ENCODE results near the gene GLP2R.

The GLP2R gene

DNA sequence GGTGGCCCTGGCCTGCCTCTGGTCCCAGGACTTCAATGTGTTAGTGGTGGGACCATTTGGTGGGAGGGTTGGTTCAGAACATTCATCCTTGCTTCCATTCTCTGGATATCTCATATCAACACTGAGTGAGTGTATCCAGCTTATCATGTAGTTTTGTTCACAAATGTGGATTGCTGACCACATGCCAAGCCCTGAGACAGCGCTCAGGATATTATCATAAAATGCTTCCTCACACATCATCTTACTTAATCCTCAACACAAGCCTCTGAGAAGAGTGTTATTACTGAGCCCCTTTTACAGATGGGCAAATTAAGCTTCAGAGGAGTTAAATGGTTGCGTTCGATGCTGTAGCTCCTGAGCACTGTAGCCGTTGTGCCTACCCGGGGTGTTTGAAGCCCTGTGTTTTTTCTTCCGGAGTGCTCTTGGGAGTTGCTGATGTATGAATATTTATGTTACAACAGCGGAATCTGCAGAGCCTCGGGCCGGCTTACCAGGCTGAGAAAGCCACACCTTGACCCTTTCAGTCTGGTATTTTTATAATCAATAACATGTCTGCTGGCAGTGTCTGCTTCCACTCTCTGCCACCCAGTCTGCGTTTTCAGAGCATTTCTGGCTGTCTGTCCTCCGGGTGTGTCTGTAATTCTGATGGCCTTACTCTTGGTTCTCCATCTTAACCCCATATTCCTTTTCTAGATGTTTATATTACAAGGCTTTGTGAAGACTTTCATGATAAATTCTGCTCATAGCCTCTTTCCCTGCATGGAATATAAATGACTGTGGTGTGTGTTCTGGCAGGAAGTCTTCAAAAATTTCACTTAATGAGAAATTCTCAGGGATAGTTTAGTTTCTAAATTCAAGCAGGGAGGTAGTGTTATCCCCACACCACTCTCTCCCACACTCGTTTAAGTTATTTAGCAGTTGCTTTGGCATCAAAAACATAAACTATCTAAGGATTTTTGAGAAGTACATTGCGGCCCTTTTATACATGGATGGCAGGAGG is 2.9 kb downstream of the GLP2R start:
- Mint-ChIP-seq H3K4me1 (no peaks in the 10 kb centered on the region), H3K27me3 (peaks cover 9% of the 10 kb centered on the region), H3K27ac (no peak overlapping the region), H3K36me3 (no peaks in the 10 kb centered on the region), H3K4me3 (no peak overlapping the region), H3K9me3 (no peaks in the 10 kb centered on the region)
- no peak for ATAC-seq

DNA sequence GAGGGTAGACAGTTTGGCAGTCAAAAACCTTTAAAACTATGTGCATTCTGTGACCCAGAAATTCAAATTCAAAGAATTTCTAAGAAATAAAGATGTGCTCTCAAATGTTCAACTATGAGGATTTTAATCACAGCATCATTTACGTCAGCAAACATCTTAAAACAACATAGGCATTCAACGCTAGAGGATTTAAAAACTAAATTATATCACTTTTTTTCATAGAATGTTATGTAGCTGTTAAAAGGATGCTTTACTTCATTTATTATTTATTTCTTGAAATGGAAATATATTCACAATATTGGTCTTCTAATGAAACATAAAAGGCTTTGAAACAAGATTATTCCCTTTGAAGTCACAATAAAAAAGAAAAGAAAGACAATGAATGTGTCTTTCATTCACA is 3.6 kb downstream of the GLP2R start:
- H3K27ac Mint-ChIP-seq: no peak overlapping the region
- no peak overlapping the region for H3K4me3 Mint-ChIP-seq
- no peaks in the 10 kb centered on the region for H3K36me3 Mint-ChIP-seq
- H3K27me3 Mint-ChIP-seq: peaks cover 9% of the 10 kb centered on the region
- ATAC-seq: no peak
- H3K4me1 Mint-ChIP-seq: no peaks in the 10 kb centered on the region
- H3K9me3 Mint-ChIP-seq: no peaks in the 10 kb centered on the region

DNA sequence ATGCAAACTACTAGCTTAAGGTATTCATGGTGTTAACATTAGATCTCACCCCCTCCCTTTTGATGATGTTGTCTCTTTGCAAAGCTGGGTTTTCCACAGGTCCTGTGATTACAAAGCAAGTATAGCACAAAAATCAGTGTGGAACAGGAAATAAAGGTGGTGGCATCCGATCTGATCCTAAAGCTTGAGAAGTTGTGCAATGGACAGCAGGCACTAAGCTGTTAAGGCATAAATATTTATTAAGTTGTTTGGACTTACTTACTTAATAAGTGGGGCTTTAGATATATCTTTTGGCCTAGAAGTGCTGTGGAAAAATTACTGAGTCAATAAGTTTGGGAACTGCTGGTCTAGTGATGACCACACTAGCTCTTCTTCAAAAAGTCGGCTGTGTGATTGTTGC is 5.0 kb downstream of the GLP2R start:
- Mint-ChIP-seq H3K27me3 (peaks cover 9% of the 10 kb centered on the region), H3K4me3 (no peak overlapping the region), H3K27ac (no peak overlapping the region), H3K9me3 (no peaks in the 10 kb centered on the region), H3K4me1 (no peaks in the 10 kb centered on the region), H3K36me3 (no peaks in the 10 kb centered on the region)
- ATAC-seq: no peak

DNA sequence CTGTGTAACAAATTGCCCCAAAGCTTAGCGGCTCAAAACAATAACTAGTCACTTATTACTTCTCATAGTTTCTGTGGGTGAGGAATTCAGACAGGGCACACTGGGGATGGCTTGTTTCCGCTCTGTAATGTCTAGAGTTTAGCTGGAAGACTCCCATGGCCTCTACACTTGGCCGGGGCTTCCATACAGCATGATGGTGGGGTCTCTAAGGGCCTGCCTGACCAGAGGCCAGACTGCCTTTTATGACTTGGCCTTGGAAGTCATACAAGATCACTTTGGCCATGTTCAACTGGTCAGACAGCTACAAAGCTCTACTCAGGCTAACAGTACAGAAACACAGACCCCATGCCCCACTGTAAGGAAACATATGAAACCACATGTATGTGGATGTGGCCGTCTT is 8.2 kb downstream of the GLP2R start:
- H3K27me3 Mint-ChIP-seq: no peaks in the 10 kb centered on the region
- no peaks in the 10 kb centered on the region for H3K4me1 Mint-ChIP-seq
- H3K27ac Mint-ChIP-seq: no peak overlapping the region
- H3K9me3 Mint-ChIP-seq: no peaks in the 10 kb centered on the region
- ATAC-seq: no peak
- no peaks in the 10 kb centered on the region for H3K36me3 Mint-ChIP-seq
- H3K4me3 Mint-ChIP-seq: no peak overlapping the region

DNA sequence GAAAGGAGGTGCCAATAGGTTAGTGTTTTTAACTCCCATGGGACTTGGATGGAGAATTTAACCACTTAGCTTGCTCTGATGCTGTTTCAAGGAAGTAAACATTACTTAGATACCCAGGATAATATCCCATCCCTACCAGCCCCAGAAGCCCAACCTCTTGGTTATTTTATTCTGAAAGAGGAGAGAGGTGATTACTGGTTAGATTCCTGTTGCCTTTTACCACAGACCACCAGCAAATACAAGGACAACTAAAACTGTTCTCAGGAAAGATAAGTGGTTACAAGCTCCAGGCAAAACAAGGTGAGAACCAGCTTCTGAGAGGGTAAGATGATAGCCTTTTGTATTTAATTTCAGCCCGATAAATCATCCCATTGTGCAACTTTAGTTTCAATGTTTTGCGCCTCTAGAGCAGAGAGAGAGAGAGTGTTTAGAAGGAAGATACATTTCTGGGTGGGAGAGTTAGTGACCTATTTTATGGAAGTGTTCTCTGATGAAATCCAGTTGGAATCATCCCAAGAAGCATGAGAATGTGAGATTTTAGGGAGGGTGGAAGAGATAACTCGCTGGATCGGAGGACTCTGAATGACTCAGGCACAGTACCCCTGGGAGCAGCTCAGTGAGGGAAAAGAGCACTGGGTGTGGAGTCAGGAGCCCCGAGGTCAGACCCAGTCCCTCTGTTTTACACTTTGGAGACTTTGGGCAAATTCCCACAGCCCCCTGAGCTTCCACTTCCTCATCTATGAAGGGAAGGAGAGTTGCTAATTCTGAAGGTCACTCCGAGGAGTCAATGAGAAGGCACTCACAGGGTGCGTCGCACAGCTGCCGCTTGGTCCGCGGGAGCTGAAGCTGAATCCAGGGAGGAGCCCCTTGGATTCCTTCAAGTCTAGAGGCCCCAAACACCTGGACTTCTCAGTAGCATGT is 12.1 kb downstream of the GLP2R start:
- ATAC-seq: no peak
- Mint-ChIP-seq H3K27me3 (no peaks in the 10 kb centered on the region), H3K4me3 (no peak overlapping the region)

DNA sequence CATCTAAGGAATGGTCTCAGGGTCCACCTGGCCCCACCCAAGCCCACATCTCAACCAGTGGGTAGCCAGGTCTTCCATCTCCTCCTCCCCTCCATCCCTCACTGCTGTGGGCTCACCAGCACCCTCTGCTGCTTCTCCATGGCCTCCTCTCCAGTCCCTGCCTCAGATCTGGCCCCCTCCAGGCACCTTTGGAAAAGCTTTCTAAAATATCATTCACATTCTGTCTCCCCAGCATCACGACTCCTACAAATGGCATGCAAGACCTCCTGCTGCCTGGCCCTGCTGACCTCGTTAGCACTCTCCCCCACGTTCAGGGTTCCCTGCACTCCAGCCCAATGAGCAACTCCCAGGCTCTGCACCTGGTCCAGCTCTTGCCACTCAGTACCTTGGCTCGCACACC is 13.7 kb downstream of the GLP2R start:
- H3K9me3 Mint-ChIP-seq: no peaks in the 10 kb centered on the region
- no peak overlapping the region for H3K27ac Mint-ChIP-seq
- H3K4me1 Mint-ChIP-seq: no peaks in the 10 kb centered on the region
- no peaks in the 10 kb centered on the region for H3K27me3 Mint-ChIP-seq
- H3K4me3 Mint-ChIP-seq: no peak overlapping the region
- no peaks in the 10 kb centered on the region for H3K36me3 Mint-ChIP-seq
- no peak for ATAC-seq

More for the DNA sequence above, 12.1 kb downstream of the GLP2R start:
- H3K36me3 Mint-ChIP-seq: no peaks in the 10 kb centered on the region
- no peaks in the 10 kb centered on the region for H3K4me1 Mint-ChIP-seq
- H3K9me3 Mint-ChIP-seq: no peaks in the 10 kb centered on the region
- H3K27ac Mint-ChIP-seq: no peak overlapping the region

DNA sequence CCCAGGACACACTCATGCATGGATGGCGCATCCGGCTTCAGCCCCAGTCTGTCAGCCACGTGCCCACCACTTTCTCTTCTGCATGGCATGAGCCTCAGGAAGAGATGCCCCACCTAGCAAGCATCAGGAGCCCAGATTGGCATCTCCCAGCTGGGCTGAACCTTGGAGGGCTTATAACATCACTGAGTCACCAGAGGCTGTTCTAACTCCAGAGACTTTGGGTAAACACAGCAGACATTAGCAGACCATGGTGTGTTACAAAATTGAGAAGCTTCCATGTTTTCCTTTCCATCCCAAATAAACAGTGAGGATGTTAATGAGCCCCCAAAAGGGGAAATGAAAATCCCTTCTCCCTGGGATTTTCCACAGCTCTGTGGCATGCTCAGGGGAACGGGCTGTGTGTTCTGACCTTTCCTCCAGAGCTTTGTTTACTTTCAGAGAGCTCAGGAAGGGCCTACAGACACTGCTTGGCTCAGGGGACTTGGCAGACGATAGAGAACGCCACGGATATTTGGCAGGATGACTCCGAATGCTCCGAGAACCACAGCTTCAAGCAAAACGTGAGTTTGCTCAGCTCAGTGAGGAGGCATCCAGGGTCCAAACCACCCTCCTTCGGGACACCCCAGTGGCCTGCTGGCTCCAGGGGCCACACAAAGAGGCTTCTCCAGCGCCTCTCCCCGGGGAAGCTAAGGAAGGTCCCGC is 16.5 kb downstream of the GLP2R start:
- Mint-ChIP-seq H3K27me3 (no peaks in the 10 kb centered on the region), H3K4me1 (no peaks in the 10 kb centered on the region), H3K9me3 (no peaks in the 10 kb centered on the region), H3K27ac (no peak overlapping the region), H3K36me3 (no peaks in the 10 kb centered on the region), H3K4me3 (no peak overlapping the region)
- no peak for ATAC-seq

DNA sequence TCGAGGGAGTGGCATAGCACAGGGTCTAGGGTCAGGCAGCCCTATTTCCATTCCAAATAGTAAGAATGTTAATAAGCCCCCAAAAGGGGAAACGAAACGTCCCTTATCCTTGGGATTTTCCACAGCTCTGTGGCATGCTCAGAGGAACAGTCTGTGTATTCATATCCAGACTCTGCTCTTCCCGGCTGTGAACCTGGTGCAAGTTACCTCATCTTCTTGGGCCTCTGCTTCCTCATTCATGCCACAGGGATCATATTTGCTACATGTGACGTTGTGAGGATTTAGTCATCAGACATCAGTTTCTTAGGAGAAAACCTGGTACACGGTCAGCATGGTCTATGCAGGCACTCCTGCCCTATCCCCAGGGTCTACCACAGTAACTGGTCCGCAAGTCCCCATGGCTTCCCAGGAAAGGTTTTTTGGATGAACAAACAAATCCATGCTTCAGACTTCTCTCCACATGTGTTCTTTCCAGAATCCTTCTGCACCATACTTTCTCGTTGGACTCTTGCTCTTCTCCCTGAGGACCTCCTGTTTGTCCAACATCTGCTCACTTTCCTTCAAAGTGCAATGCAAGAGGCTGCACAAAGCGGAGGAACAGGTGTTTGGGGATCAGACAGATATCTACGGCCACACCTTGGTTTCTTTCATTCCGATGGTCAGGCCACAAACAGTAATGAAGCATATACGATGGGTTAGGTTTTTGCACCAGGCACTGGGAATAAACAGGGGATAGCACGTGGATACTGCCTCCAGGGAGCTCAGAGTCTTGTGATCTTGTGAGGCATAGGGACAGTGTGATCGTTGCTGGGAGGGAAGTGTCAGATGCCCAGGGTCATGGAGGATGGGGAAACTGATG is 17.7 kb downstream of the GLP2R start:
- no peak overlapping the region for H3K4me3 Mint-ChIP-seq
- no peaks in the 10 kb centered on the region for H3K27me3 Mint-ChIP-seq
- H3K4me1 Mint-ChIP-seq: no peaks in the 10 kb centered on the region
- H3K9me3 Mint-ChIP-seq: no peaks in the 10 kb centered on the region
- no peak overlapping the region for H3K27ac Mint-ChIP-seq
- ATAC-seq: no peak
- H3K36me3 Mint-ChIP-seq: no peaks in the 10 kb centered on the region

DNA sequence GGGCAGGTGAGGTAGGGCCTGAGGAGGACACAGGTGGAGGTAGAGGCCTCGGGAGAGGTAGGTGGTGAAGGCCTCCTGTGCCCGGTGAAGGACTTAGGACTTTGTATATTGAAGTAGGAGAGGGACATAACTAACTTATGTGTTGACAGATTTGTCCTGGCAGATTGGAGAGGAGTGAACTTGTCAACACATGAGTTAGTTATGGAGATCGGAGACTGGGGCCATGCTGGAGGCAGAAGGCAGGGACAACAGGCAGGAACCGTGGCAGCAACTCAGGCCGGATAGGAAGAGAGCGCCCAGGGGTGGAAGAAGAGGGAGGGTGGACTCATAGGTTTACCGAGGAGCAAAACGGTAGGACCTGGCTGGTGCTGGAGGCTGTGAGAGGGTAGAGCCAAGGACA is 18.4 kb downstream of the GLP2R start:
- H3K27me3 Mint-ChIP-seq: no peaks in the 10 kb centered on the region
- H3K9me3 Mint-ChIP-seq: no peaks in the 10 kb centered on the region
- no peaks in the 10 kb centered on the region for H3K4me1 Mint-ChIP-seq
- no peak for ATAC-seq
- H3K27ac Mint-ChIP-seq: no peak overlapping the region
- H3K36me3 Mint-ChIP-seq: no peaks in the 10 kb centered on the region
- H3K4me3 Mint-ChIP-seq: no peak overlapping the region

DNA sequence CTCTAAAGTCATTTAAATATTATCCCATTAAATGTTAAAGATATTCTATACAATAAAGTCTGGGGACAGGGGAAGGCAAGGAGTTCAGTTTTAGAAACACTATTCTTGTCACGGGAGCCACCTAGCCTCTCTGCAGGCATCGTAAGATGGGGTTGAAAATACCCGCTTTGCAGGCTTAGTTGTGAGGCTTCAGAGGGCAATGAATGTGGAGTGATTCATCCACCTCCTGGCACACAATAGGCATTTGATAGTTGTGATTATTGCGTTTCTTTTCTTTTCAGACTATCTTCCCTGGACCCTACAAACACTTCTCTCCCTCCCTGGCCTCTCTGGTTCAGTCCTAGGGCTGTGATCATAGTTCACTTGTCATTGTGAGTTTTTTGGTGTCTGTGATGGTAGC is 19.6 kb downstream of the GLP2R start:
- Mint-ChIP-seq H3K36me3 (no peaks in the 10 kb centered on the region), H3K9me3 (no peaks in the 10 kb centered on the region), H3K27ac (no peak overlapping the region), H3K4me3 (no peak overlapping the region), H3K4me1 (no peaks in the 10 kb centered on the region), H3K27me3 (no peaks in the 10 kb centered on the region)
- no peak for ATAC-seq

DNA sequence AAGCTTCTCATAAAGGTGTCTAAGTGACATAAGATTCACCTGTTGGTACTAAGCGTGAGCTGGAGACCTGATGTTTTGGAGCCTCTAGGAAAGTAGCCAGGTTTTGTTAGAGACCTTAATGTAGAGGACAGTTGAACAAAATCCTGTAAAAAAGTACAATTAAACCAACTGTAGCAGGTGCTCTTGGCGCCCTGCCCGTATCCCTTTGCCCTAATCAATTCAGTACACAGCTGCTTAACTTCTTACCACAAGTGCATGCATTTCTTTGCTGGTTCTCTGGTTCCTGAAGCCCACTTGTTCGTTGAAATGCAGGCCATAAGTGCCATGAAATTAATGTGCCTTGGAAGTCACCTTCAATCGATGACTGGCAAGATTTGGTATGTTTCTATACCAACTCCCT is 24.4 kb downstream of the GLP2R start:
- no peaks in the 10 kb centered on the region for H3K27me3 Mint-ChIP-seq
- H3K27ac Mint-ChIP-seq: no peak overlapping the region
- no peaks in the 10 kb centered on the region for H3K4me1 Mint-ChIP-seq
- H3K4me3 Mint-ChIP-seq: no peak overlapping the region
- ATAC-seq: no peak
- H3K9me3 Mint-ChIP-seq: peaks cover 5% of the 10 kb centered on the region
- no peaks in the 10 kb centered on the region for H3K36me3 Mint-ChIP-seq

DNA sequence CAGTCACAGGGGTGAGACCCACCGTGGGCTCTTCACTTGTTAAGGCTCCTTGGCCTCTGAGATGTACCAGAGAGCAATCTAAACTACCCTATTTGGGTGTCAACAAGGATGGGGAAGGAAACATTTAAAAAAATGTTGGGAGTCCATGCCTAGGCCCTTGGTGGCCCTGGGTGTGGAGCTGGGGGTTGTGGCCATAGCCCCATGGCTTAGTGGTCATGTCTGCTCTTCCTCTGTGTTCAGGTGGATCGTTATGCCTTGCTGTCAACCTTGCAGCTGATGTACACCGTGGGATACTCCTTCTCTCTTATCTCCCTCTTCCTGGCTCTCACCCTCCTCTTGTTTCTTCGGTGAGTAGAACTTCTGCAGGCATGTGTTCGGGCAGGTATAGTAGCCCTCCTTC is 28.5 kb downstream of the GLP2R start:
- Mint-ChIP-seq H3K36me3 (no peaks in the 10 kb centered on the region), H3K9me3 (peaks cover 7% of the 10 kb centered on the region), H3K27ac (no peak overlapping the region), H3K4me3 (no peak overlapping the region), H3K27me3 (no peaks in the 10 kb centered on the region), H3K4me1 (no peaks in the 10 kb centered on the region)
- ATAC-seq: no peak

DNA sequence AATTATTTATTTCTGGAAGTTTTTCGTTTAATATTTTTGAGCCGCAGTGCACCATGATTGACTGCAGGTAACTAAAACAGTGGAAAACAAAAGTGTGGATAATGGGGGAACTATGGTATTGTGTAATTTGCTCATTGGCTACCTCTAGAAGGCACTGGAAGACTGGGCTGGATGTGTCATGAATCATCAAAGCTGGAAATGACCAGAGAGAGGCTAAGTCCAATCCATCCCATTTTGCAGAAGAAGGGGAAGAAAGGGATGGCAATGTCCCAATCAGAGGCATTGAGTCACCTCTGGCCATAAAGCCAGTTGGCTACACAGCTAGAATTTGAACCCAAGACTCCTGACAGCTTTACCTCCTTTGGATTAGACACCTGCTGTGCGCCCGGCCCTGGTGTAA is 29.3 kb downstream of the GLP2R start:
- Mint-ChIP-seq H3K36me3 (no peaks in the 10 kb centered on the region), H3K27ac (no peak overlapping the region), H3K4me3 (no peak overlapping the region), H3K9me3 (peaks cover 7% of the 10 kb centered on the region), H3K4me1 (no peaks in the 10 kb centered on the region), H3K27me3 (no peaks in the 10 kb centered on the region)
- no peak for ATAC-seq

DNA sequence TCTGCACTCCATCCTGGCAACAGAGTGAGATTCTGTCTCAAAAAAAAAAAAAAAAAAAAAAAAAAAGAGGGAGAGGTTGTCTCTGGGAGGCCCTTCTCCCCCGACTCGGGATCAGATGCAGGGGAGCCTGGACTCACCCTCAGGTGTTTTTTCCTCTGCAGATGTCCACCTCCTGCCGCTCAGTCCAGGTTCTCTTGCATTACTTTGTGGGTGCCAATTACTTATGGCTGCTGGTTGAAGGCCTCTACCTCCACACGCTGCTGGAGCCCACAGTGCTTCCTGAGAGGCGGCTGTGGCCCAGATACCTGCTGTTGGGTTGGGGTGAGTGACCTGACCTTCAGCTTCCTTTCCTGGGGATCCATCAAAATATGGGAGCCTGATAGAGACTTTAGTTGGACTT is 34.1 kb downstream of the GLP2R start:
- H3K36me3 Mint-ChIP-seq: no peaks in the 10 kb centered on the region

More for the DNA sequence above, 34.1 kb downstream of the GLP2R start:
- Mint-ChIP-seq H3K27me3 (no peaks in the 10 kb centered on the region), H3K9me3 (peaks cover 6% of the 10 kb centered on the region), H3K4me3 (no peak overlapping the region), H3K27ac (no peak overlapping the region), H3K4me1 (no peaks in the 10 kb centered on the region)
- ATAC-seq: no peak

Measured in stimulated activated memory B cell treated with anti-CD40 and anti-IgM and Interleukin-4, amounts not matched to agents 10 μg/mL and 1 μg/mL and 100 μg/mL, for 72 hours (primary cell).